ENCODE data around the gene HECTD1. TPM values are rescaled to one million over a fixed set of nuclear protein-coding genes. Genes with fewer than 3 reads are reported as not detected.
"Not testable (repeated sequence)": the region's sequence is repeated elsewhere in the genome, so short reads cannot be mapped to it uniquely, and the experiment has no call there.

Gene HECTD1
- total and polyA plus RNA-seq, 9 of the 15 experiments (the other 6 are each of a cell fraction or from before 2014, with no cell fraction given): 27.9 to 111 (median 78.1) TPM

DNA sequence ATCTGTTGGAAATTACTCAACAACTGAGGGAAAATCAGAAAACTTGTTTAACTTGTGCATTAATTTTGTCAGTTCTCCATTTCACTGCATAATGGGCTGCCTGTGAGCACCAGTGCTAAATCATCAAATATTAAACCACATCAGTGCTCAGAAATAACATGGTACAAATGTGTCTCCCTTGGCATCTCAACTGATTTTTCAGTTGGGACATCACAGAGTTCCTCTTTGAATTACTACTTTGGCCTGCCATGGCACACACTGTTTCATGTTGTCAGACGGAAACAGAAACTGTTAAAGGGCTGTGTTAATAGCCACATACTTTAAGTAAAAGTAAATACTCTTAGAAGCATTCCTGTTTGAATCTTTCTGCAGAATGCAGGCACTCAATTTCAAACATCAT, 139.4 kb downstream of the HECTD1 start:
- ChIA-PET CTCF (ENCODE audit: low intra/inter-chr PET ratio) (no interaction called here), POLR2A (no interaction called here)
- no peak overlapping the region for H3K4me3 ChIP-seq
- FAIRE-seq: no peak
- intact Hi-C loops (cut with micrococcal nuclease): no loop called here
- no peak overlapping the region for H3K4me2 ChIP-seq (ENCODE audit: insufficient read depth, low read length)
- no peaks in the 10 kb centered on the region for H3K9me1 ChIP-seq (ENCODE audit: control insufficient read depth, insufficient read depth, low read length)
- no peak overlapping the region for H3K27ac ChIP-seq (ENCODE audit: extremely low read depth, low read depth, low read length)
- no TSS peak for BruUV-seq (replicated peaks)
- no peak overlapping the region for H2AFZ ChIP-seq (ENCODE audit: low read depth, low read length)
- peaks cover 0 to 7% of the 10 kb centered on the region in 2 experiments; a peak in 1 of 5 replicates for H3K4me1 ChIP-seq (replicated peaks in 1 of 2; ENCODE audit: control insufficient read depth in 2 of 2, insufficient read depth in 2 of 2, low read length in 2 of 2)
- in situ Hi-C loops (cut with MboI): no loop called here
- 89% methylated on average over 1 of the region's 1 CpG for WGBS (ENCODE audit: insufficient coverage, low coverage, missing lambda C conversion rate)
- H3K9me3 ChIP-seq (replicated peaks; ENCODE audit: control insufficient read depth, insufficient read depth, low read depth, low read length): no peaks in the 10 kb centered on the region
- no peaks in the 10 kb centered on the region for H3K27me3 ChIP-seq (ENCODE audit: control insufficient read depth in 2 of 2, insufficient read depth in 2 of 2, low read length in 2 of 2)
- no peak for DNase-seq (ENCODE audit: extremely low read depth in 1 of 4, low spot score in 3 of 4)
- H3K79me2 ChIP-seq (ENCODE audit: control insufficient read depth, insufficient read depth, low read length): no peaks in the 10 kb centered on the region
- H4K20me1 ChIP-seq (replicated peaks; ENCODE audit: control insufficient read depth, insufficient read depth, low read length): no peaks in the 10 kb centered on the region
- ATAC-seq: no peak
- no peaks in the 10 kb centered on the region for H3K36me3 ChIP-seq (ENCODE audit: control insufficient read depth, insufficient read depth, low read length)
- no peak overlapping the region for H3K9ac ChIP-seq (ENCODE audit: insufficient read depth in 1 of 2, low read depth in 2 of 2, low read length in 2 of 2)
- no peak for TF ChIP-seq ZNF263 (CRISPR knock-in tag; IDR thresholded peaks at IDR 0.05; ENCODE audit: borderline replicate concordance)
- TF ChIP-seq TAL1 (IDR thresholded peaks at IDR 0.05): no peak
- TF ChIP-seq KDM4B (IDR thresholded peaks at IDR 0.05; ENCODE audit: borderline replicate concordance in 2 of 2, low read depth in 1 of 2): no peak
- TF ChIP-seq ZNF699 (CRISPR knock-in tag; IDR thresholded peaks at IDR 0.05; ENCODE audit: insufficient replicate concordance): no peak
- no peak for TF ChIP-seq ZEB2 (IDR thresholded peaks at IDR 0.05)
- TF ChIP-seq FOXA3 (CRISPR knock-in tag; conservative IDR thresholded peaks at IDR 0.05 in 1 of 2, IDR thresholded peaks at IDR 0.05 in 1 of 2): no peak
- TF ChIP-seq ARID3A (IDR thresholded peaks at IDR 0.05; ENCODE audit: borderline replicate concordance, low read depth, low read length): no peak
- TF ChIP-seq ETV5 (CRISPR knock-in tag; IDR thresholded peaks at IDR 0.05; ENCODE audit: low read depth): no peak
- TF ChIP-seq SP1 (CRISPR knock-in tag; IDR thresholded peaks at IDR 0.05): no peak

- H3K4me3 ChIP-seq; H3K36me3 ChIP-seq (ENCODE audit: control insufficient read depth, insufficient read depth, low read length); ATAC-seq; H3K27me3 ChIP-seq (ENCODE audit: control insufficient read depth in 2 of 2, insufficient read depth in 2 of 2, low read length in 2 of 2); H3K9me3 ChIP-seq (replicated peaks; ENCODE audit: control insufficient read depth, insufficient read depth, low read depth, low read length); FAIRE-seq; H3K9ac ChIP-seq (ENCODE audit: insufficient read depth in 1 of 2, low read depth in 2 of 2, low read length in 2 of 2); in situ Hi-C loops (cut with MboI); H3K27ac ChIP-seq (ENCODE audit: extremely low read depth, low read depth, low read length); H2AFZ ChIP-seq (ENCODE audit: low read depth, low read length); H4K20me1 ChIP-seq (replicated peaks; ENCODE audit: control insufficient read depth, insufficient read depth, low read length); BruUV-seq (replicated peaks); POLR2A ChIA-PET; H3K4me2 ChIP-seq (ENCODE audit: insufficient read depth, low read length); H3K9me1 ChIP-seq (ENCODE audit: control insufficient read depth, insufficient read depth, low read length); CTCF ChIA-PET (ENCODE audit: low intra/inter-chr PET ratio); DNase-seq (ENCODE audit: extremely low read depth in 1 of 4, low spot score in 3 of 4); intact Hi-C loops (cut with micrococcal nuclease): not testable (repeated sequence)
- peaks cover 20% of the 10 kb centered on the region; the same call in 2 of the 3 replicates for H3K79me2 ChIP-seq (ENCODE audit: control insufficient read depth, insufficient read depth, low read length)
- peaks cover 21 to 29% of the 10 kb centered on the region in 2 experiments; a peak in 4 of 5 replicates for H3K4me1 ChIP-seq (replicated peaks in 1 of 2; ENCODE audit: control insufficient read depth in 2 of 2, insufficient read depth in 2 of 2, low read length in 2 of 2)
- WGBS (ENCODE audit: insufficient coverage, low coverage, missing lambda C conversion rate): 89% methylated on average over 5 of the region's 8 CpGs
Observed at GRCh38 chr14:31062908-31063307, 144.7 kb downstream of the HECTD1 start.

All from K562 (cell line).